MM.1S (cell line): ENCODE results near the gene C1QTNF5.
A peak's percentile ranks its signal among the peaks of the same experiment; 100 is the strongest.

Source experiments
- DNase-seq: peaks from one replicate; pipeline ENCODE4 v3.0.0-alpha.2; 2015
- H2AFZ ChIP-seq: fragments of 300-600 bp; sonication (generic); 2 replicates; pipeline ENCODE4 v1.6.0; 2016; ENCODE audit warnings: antibody characterized with exemption, low read length
- H3F3A ChIP-seq: fragments of 300-600 bp; sonication (generic); 2 replicates; pipeline ENCODE4 v1.6.1; 2016; ENCODE audit warnings: mild to moderate bottlenecking, antibody characterized with exemption, low read length, moderate library complexity, mixed read lengths; ENCODE audit not compliant: insufficient read depth
- H3K27ac ChIP-seq: fragments of 300-600 bp; sonication (generic); 2 replicates; pipeline ENCODE4 v1.5.1; 2016; ENCODE audit warnings: mild to moderate bottlenecking, low read length
- H3K27me3 ChIP-seq: fragments of 300-600 bp; sonication (generic); replicated peaks from 2 replicates; pipeline ENCODE4 v1.6.0; 2016; ENCODE audit warnings: low read length; ENCODE audit not compliant: insufficient read depth
- H3K36me3 ChIP-seq: fragments of 300-600 bp; sonication (generic); replicated peaks from 2 replicates; pipeline ENCODE4 v1.6.1; 2016; ENCODE audit warnings: mild to moderate bottlenecking, low read length, mixed read lengths; ENCODE audit not compliant: insufficient read depth
- H3K4me1 ChIP-seq: fragments of 300-600 bp; sonication (generic); 2 replicates; pipeline ENCODE4 v1.6.1; 2016; ENCODE audit warnings: low read length, mixed read lengths
- H3K4me2 ChIP-seq: fragments of 300-600 bp; sonication (generic); 2 replicates; pipeline ENCODE4 v1.6.0; 2016; ENCODE audit warnings: low read depth, low read length
- H3K4me3 ChIP-seq: fragments of 300-600 bp; sonication (generic); 2 replicates; pipeline ENCODE4 v1.5.1; 2016; ENCODE audit warnings: low read length, mixed read lengths
- H3K79me2 ChIP-seq: fragments of 300-600 bp; sonication (generic); 2 replicates; pipeline ENCODE4 v1.6.1; 2016; ENCODE audit warnings: mixed run types, low read length, mixed read lengths
- H3K9ac ChIP-seq: fragments of 300-600 bp; sonication (generic); 2 replicates; pipeline ENCODE4 v1.6.1; 2016; ENCODE audit warnings: low read length, mixed read lengths
- H3K9me2 ChIP-seq: fragments of 300-600 bp; sonication (generic); replicated peaks from 2 replicates; pipeline ENCODE4 v1.6.1; 2016; ENCODE audit warnings: mild to moderate bottlenecking, low read length, mixed read lengths; ENCODE audit not compliant: insufficient read depth
- H3K9me3 ChIP-seq: fragments of 300-600 bp; sonication (generic); replicated peaks from 2 replicates; pipeline ENCODE4 v1.6.1; 2016; ENCODE audit warnings: mild to moderate bottlenecking, low read length, mixed read lengths; ENCODE audit not compliant: insufficient read depth
- H4K20me1 ChIP-seq: fragments of 300-600 bp; sonication (generic); 2 replicates; pipeline ENCODE4 v1.6.1; 2016; ENCODE audit warnings: mild to moderate bottlenecking, low read length, moderate library complexity, mixed read lengths; ENCODE audit not compliant: insufficient read depth
- CTCF ChIP-seq: fragments of 300-600 bp; sonication (generic); IDR thresholded peaks from 2 replicates; pipeline ENCODE4 v1.5.1; 2016; ENCODE audit warnings: antibody characterized with exemption, low read length, mixed read lengths
- EZH2 ChIP-seq: fragments of 300-600 bp; sonication (generic); optimal IDR thresholded peaks from 2 replicates; pipeline ENCODE3; 2017; ENCODE audit warnings: low read depth, mild to moderate bottlenecking, antibody characterized with exemption, low read length, mixed read lengths
- EZH2phosphoT487 ChIP-seq: fragments of 300-600 bp; sonication (generic); IDR thresholded peaks from 2 replicates; pipeline ENCODE4 v1.6.1; 2018; ENCODE audit warnings: antibody characterized with exemption, low read length

C1QTNF5 gene

DNA sequence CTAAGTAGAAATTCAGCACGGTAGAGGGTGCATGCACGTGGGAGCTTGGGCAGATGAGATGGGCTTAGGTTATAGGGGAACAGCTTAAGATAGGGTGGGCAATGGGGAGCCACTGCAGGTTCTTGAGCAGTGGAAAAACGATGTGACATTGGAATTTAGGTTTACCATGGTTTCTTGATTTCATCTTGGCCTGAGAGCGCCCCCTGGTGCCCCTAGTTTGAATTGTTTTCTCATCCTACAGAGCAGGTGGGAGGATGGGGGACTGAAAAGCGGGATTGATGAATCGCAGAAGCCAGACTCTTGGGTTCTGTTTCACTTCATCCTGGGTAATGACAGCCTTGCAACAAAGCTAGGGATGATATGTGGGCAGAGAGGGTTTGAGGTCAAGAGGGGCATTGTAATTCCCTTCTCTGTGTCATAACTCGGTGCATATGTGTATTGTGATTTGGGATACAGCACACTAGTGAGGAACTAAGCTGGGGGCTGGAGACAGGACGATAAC, 17.1 kb downstream of the C1QTNF5 start:
- Histone ChIP-seq H2AFZ (no peak overlapping the region), H3F3A (peaks cover 7% of the 10 kb centered on the region; the same call in 1 of the 2 replicates), H4K20me1 (no peaks in the 10 kb centered on the region), H3K4me1 (peaks cover 7% of the 10 kb centered on the region; the same call in 1 of the 2 replicates), H3K9me3 (no peaks in the 10 kb centered on the region), H3K4me2 (no peak overlapping the region), H3K9ac (no peak overlapping the region), H3K79me2 (no peaks in the 10 kb centered on the region), H3K9me2 (no peaks in the 10 kb centered on the region), H3K4me3 (no peak overlapping the region), H3K27me3 (peaks cover 9% of the 10 kb centered on the region), H3K36me3 (no peaks in the 10 kb centered on the region), H3K27ac (no peak overlapping the region)
- DNase-seq: peak; percentile 73
- TF ChIP-seq EZH2 (no peak), CTCF (peak; percentile 83)

- Histone ChIP-seq H3K79me2 (no peaks in the 10 kb centered on the region), H3K27me3 (peaks cover 14% of the 10 kb centered on the region), H3K4me2 (no peak overlapping the region), H3K4me3 (no peak overlapping the region), H3K4me1 (peaks cover 7% of the 10 kb centered on the region; the same call in 1 of the 2 replicates), H3F3A (peaks cover 7% of the 10 kb centered on the region; the same call in 1 of the 2 replicates), H3K9me3 (no peaks in the 10 kb centered on the region), H3K27ac (no peak overlapping the region), H3K9ac (no peak overlapping the region), H3K36me3 (no peaks in the 10 kb centered on the region), H4K20me1 (no peaks in the 10 kb centered on the region), H3K9me2 (no peaks in the 10 kb centered on the region), H2AFZ (no peak overlapping the region)
- DNase-seq: no peak
- TF ChIP-seq EZH2phosphoT487 (no peak), EZH2 (no peak), CTCF (no peak)
Observed at GRCh38 chr11:119322921-119323531, 17.7 kb downstream of the C1QTNF5 start.

GRCh38 chr11:119322360-119322739, 18.3 kb downstream of the C1QTNF5 start:
- DNase-seq: no peak
- H3K27me3 ChIP-seq: peaks cover 21% of the 10 kb centered on the region
- H3K9ac ChIP-seq: no peak overlapping the region; the same call in 1 of the 2 replicates
- no peaks in the 10 kb centered on the region for H4K20me1 ChIP-seq
- H3K9me2 ChIP-seq: no peaks in the 10 kb centered on the region
- no peaks in the 10 kb centered on the region for H3K36me3 ChIP-seq
- no peaks in the 10 kb centered on the region for H3K79me2 ChIP-seq
- peaks cover 7% of the 10 kb centered on the region; the same call in 1 of the 2 replicates for H3K4me1 ChIP-seq
- TF ChIP-seq EZH2 (no peak), CTCF (no peak), EZH2phosphoT487 (no peak)
- no peaks in the 10 kb centered on the region for H3K9me3 ChIP-seq
- H3F3A ChIP-seq: peaks cover 7% of the 10 kb centered on the region; the same call in 1 of the 2 replicates
- H2AFZ ChIP-seq: peak overlapping the region; percentile 72
- H3K4me3 ChIP-seq: peak overlapping the region; percentile 63
- no peak overlapping the region for H3K27ac ChIP-seq
- H3K4me2 ChIP-seq: peak overlapping the region; percentile 92
